ENCODE measurements around the gene IFNG.

- no peak for TF ChIP-seq CTCF (IDR thresholded peaks at IDR 0.05; ENCODE audit: poor library complexity)
- TF ChIP-seq EZH2 (IDR thresholded peaks at IDR 0.05; ENCODE audit: borderline replicate concordance): no peak
Measured at GRCh38 chr12:68175557-68176061, 16.1 kb upstream of the IFNG start.

All from hepatocyte (in vitro differentiated cells).